Activated CD8-positive, alpha-beta memory T cell treated with anti-CD3 and anti-CD28 coated beads for 48 hours (primary cell): ENCODE results near the gene LRRC52.

Experiments used
- DNase-seq, 3 experiments: peaks; one replicate each; pipeline ENCODE4 v3.0.0-alpha.2; 2020; ENCODE audit warnings: low read depth in 2 of 3, low spot score in 2 of 3

LRRC52 gene

DNA sequence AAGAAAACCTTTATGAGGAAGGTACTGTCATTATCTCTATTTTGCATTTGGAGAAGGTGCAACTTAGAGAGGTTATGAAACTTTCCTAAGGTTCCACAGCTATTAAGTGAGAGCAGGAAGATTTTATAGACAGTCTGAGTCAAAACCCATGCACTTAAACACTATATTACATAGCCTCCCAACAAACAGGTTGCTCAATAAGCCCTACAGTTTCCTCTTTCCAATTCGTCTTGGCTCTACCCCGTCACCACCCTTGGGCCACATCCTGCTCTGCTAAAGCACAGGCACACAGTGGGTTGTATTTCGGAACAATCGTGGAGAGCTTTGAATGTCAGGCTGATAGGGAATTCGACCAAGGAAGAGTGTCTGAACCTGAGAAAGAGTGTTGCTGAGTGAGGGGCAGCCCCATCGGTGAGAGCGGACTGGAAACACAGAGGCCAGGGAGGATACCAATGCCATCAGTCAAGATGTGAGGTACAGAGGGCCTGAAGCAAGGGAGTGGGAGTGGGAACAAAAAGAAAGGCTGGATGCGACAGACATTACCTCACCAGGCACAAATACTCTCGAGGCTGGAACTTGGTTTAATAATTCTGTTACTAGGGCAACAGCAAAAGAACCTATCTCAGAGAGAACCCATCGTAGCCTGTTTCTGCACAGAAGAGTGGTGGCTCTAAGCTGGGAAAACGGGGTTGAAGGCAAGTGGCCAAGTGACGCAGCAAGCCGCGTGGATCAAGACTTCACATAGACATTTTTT, 6.3 kb upstream of the LRRC52 start:
- DNase-seq = no peak

DNA sequence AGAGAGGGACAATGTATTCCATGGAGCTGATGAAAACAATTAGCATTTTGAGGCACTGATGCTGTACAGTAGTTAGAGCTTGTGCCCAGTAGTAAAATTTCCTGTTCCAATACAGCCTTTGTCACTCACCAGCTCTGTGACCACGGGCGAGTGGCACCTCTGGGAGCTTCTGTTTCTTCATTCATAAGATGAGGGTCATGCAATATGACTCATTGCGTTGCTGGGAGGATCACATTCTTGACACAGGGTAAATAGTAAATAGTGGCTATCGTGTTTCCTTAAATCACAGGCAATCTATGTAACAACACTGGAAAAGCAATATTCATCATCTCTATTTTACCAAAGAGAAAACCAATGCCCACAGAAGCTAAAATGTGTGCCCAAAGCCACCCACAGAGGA, 4.5 kb upstream of the LRRC52 start:
- DNase-seq = no peak

- DNase-seq = no peak
These were observed 3.9 kb upstream of the LRRC52 start for GRCh38 chr1:165539908-165540307.

- DNase-seq = no peak
These were observed 1.7 kb upstream of the LRRC52 start for GRCh38 chr1:165542015-165542631.

DNA sequence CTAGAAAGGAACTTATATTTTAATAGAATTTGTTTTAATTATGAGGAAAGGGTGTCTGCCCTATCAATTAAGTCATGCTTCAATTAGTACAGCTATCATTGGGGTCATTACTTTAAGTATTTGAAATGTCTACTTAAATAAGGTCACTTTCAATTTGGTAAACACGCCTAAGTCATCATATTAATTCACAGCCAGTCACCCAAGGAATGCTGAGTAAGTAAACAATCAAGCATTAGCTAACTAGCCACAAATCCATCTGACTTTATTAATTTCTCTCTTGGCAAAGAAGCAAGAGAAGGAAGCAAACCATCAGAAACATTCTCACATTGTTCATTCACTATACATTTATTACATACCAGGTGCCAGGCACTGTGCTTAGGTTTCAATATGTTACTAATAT, 1.2 kb upstream of the LRRC52 start:
- DNase-seq = no peak

- DNase-seq = no peak
These were observed 1.2 kb downstream of the LRRC52 start for GRCh38 chr1:165544996-165545395.

- DNase-seq = no peak
These were observed 2.2 kb downstream of the LRRC52 start for GRCh38 chr1:165545974-165546373.

DNA sequence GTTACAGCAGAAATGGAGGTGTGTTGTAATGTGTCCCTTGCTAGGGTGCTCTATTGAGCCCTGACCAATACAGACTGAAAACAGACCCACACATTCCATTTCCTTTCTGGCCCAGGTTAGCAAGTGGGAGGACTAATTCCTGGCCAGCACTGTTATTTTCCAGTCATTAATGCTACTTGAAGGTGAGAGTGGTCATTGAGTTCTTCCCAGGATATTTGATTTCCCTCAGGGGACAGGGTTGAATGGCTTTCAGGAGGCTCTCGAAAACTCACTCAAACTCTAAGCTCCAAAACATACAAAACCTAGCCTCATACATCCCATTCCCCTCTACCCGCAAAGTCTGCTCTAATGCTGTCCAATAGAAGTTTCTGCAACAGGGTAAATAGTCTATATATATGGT, 6.2 kb downstream of the LRRC52 start:
- DNase-seq = no peak

- no peak for DNase-seq
These were observed 7.7 kb downstream of the LRRC52 start for GRCh38 chr1:165551469-165551868.

GRCh38 chr1:165560883-165561656, 17.3 kb downstream of the LRRC52 start:
- DNase-seq = no peak

GRCh38 chr1:165562571-165562970, 18.8 kb downstream of the LRRC52 start:
- no peak for DNase-seq

DNA sequence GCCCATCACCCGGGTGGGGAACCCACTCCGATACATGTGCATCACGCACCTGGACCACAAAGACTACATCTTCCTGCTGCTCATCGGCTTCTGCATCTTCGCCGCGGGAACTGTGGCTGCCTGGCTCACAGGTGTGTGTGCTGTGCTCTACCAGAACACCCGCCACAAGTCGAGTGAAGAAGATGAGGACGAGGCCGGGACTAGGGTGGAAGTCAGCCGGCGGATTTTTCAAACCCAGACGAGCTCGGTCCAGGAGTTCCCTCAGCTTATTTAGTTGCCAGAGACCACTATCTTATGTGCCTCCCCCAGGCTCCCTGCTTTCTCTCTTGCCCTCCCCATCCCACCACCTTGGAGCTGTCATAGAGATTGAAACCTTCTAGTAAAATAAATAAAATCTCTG, 19.8 kb downstream of the LRRC52 start:
- DNase-seq = no peak

- DNase-seq = no peak
These were observed 20.8 kb downstream of the LRRC52 start for GRCh38 chr1:165564561-165564960.

GRCh38 chr1:165565751-165566490, 22.1 kb downstream of the LRRC52 start:
- DNase-seq = no peak

- no peak for DNase-seq
These were observed 26.3 kb downstream of the LRRC52 start for GRCh38 chr1:165570078-165570477.

DNA sequence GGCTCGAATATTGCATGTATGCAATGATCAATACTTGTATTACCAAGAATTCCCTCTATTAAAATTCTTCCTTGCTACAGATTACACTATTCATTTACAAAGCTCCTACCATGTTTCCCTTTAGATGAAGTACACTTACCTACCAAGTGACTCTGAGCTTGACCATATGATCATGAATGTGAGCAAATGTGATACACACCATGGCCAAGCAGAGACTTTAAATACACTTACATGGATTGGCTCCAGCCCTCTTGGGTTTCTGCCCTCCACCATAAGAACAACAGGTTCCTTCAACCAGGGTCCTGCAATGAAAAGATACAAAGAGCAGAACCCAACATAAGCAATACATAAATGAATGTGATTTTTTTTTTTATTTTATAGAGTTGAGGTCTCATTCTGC, 30.0 kb downstream of the LRRC52 start:
- no peak for DNase-seq

- no peak for DNase-seq
These were observed 30.5 kb downstream of the LRRC52 start for GRCh38 chr1:165574295-165574694.

DNA sequence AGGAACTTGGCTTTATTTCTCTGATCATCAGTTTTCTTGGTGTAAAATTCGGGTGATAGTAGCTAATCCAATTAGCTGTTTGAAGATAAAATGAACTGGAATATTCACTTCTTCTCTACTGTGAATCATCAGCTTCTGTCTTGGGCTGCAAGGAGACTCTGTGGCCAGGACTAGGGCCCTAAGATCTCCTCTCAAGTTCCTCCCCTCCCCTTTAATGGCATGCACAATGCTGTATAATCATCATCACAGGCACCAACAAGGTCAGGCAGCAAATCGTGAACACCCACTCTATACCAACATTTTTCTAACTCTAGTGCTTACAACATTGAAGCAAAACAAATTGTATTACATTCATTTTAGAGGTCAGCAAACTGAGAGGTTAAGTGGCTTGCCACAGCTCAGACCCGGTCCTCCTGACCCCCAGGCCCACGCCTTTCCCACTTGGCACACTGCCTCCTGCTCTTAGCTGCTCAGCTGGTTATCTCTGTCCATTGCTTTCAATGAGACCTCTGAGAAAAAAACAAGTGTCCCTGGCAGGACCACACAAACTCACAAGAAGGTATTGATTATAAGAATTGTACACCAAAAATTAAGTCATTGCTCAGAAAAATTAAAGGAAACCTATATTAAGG, 31.8 kb downstream of the LRRC52 start:
- DNase-seq = no peak

GRCh38 chr1:165576536-165576935, 32.7 kb downstream of the LRRC52 start:
- DNase-seq = no peak

DNA sequence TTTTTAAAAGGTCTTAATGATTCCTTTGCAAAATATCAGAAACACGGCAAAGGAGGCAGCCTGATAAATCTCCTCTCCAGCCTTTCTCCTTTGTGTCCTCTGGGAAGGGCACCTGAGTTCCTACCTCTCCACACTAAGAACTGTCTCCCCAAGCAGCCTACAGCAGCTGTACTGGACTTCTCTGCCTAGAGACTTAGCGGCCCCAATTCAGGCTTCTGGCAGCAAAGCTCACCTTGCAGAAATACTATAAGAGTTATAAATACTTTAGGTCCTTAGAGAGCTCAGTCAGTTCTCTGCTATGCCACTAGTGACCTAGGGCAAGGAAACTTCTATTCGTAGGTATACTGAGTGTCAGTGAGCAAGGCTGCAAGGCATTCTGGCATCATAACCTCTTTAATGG, 33.9 kb downstream of the LRRC52 start:
- DNase-seq = no peak
